WI38 (cell line): ENCODE results near the gene FCN2.

Experiments used
- H3K4me3 ChIP-seq: 2 replicates; pipeline ENCODE4 v1.5.1; 2011; ENCODE audit warnings: low read depth, mild to moderate bottlenecking, control low read depth, low read length
- TF ChIP-seq, protein P1 (sequence below): IDR thresholded peaks from 2 replicates; pipeline ENCODE4 v1.5.1; 2012; ENCODE audit warnings: low read depth, mild to moderate bottlenecking, control low read depth, low read length

Gene FCN2

DNA sequence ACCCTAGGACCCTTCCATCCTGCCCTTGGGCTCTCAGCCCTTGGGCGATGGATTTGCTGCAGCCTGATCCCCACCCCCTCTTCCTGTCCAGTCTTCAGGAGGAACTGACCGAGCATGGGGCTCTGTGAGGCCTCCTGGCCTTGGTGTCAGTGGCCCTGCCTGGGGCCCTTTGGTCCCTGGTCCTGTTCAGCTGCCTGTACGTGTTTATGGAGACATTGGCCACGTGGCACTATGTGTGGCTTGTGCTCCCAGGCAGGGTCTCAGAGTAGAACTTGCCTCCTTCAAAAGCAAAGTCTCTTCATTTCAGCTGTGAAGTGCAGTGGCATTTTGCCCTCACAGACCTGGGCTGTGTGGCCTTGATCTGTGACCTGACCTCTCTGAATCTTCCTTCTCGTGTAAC, 11.1 kb downstream of the FCN2 start:
- TF ChIP-seq, protein P1, sequence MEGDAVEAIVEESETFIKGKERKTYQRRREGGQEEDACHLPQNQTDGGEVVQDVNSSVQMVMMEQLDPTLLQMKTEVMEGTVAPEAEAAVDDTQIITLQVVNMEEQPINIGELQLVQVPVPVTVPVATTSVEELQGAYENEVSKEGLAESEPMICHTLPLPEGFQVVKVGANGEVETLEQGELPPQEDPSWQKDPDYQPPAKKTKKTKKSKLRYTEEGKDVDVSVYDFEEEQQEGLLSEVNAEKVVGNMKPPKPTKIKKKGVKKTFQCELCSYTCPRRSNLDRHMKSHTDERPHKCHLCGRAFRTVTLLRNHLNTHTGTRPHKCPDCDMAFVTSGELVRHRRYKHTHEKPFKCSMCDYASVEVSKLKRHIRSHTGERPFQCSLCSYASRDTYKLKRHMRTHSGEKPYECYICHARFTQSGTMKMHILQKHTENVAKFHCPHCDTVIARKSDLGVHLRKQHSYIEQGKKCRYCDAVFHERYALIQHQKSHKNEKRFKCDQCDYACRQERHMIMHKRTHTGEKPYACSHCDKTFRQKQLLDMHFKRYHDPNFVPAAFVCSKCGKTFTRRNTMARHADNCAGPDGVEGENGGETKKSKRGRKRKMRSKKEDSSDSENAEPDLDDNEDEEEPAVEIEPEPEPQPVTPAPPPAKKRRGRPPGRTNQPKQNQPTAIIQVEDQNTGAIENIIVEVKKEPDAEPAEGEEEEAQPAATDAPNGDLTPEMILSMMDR: no peak
- no peak overlapping the region for H3K4me3 ChIP-seq

DNA sequence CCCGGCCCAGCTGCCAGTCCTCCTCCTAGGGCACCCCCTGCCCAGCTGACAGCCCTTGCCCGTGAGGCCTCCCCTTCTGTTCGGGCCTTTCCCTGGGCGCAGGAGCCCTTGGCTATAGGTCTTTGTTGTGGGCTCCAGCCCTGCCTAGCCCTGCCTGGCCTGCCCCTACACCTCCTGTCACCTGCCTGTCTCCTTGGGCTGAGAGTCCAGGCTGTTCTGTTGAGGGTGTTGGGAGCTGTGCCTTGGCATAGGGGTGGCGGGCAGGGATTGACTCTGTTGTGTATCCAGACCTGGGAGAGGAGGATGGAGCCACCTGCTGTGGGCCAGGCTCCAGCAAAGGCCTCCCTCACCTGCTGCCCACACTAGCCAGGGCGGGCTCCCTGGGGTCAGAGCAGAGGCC, 11.6 kb downstream of the FCN2 start:
- TF ChIP-seq, protein P1: no peak

DNA sequence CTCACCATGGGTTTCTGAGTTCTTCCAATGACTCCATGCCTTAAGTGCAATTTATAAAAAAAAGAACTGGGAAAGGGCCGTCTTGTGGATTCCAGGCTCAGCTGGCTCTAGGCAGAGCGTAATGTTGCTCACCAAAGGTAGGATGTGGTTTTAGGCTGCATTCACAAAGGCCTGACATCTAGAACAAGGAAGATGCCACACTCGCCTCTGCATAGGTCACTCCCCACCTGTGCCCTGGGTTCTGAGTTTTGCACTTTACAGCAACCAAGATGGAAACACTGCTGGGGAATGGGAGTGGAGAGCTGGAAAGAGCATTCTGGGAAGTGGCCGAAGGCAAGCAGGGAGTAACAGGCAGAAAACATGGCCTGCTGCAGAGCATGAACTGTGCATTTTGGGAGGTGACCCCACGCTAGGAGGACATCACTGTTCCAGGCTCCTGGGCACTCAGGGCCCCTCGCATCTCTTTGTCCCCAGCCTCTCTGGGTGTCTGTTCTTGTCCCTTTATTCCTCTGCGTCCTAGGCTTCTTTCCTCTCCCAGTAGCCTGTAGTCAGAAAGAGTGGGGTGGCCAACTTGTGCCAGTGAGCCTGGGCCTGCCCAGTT, 12.3 kb downstream of the FCN2 start:
- TF ChIP-seq, protein P1: no peak
- H3K4me3 ChIP-seq: no peak overlapping the region

More for the DNA sequence above, 11.6 kb downstream of the FCN2 start:
- H3K4me3 ChIP-seq: no peak overlapping the region

DNA sequence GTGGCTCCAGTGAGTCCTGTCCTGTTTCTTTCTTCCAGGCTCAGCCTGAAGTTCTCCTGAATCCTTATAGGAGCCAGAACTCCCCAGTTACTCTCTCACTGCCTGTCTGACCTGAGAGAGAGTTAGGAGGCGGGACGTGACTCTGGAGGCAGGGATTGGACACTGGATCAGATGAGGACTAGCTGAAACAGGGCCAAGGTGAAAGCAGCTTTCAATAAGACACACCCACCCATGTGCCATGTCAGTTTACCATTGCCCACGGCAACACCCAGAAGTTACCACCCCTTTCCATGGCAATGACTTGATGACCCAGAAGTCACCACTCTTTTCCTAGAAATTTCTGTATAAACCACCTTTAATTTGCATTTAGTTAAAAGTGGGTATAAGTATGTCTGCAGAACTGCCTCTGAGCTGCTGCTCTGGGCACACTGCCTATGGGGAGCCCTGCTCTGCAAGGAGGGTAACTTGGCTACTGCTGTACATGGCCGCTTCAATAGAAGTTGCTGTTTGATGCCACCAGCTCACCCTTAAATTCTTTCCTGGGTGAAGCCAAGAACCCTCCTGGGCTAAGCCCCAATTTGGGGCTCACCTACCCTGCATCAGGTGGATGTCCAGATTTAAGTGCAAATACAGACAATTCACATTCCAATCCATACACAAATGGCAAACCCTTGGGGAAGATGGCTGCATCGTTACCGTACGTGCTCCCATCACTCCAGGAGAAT, 13.7 kb downstream of the FCN2 start:
- TF ChIP-seq, protein P1: no peak
- H3K4me3 ChIP-seq: no peak overlapping the region

DNA sequence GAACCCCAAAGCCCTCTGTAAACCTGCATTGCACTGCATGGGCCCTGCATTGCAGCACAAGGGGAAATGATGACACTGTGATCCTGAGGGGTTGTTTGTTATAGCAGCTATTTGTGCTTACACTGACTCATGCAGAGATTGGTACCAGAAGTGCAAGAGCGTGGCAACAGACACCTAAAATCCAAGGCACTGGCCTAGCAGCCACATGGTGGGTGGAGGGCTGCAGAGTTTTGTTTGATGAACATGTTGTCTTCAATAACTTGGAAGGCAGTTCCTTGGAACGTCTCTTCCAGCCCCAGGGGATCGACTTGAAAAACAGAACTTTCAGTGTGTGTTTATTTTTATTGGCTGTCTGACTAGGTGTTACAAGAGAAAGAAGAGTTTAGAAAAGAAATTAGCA, 14.5 kb downstream of the FCN2 start:
- no peak overlapping the region for H3K4me3 ChIP-seq
- TF ChIP-seq, protein P1: no peak

DNA sequence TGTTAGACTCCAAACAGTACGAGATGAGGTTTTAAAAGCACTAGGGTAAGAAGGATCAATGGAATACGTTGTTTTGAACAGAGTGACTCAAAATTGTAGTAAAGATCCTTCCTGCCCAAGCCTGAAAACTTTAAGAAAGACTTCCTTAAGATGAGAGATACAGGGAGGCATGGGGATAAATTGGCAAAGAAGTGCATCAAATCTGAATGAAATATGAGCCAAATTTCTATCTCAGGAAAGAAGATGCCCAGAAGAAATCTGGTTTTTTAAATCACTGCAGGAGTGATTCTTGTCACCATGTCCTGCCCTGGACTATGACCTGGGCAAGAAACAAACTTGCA, 14.9 kb downstream of the FCN2 start:
- TF ChIP-seq, protein P1: no peak
- no peak overlapping the region for H3K4me3 ChIP-seq
